HepG2 (cell line): Measurements from ENCODE around the gene PDE8B. TPM values are rescaled to one million over a fixed set of nuclear protein-coding genes. Genes with fewer than 3 reads are reported as not detected.

Experiments used
- ATAC-seq: fragments of 200-7000 bp; cut with Tn5 transposase; 3 replicates; pipeline ENCODE4 v1.9.1; 2020; ENCODE audit warnings: mild to moderate bottlenecking, moderate library complexity
- BruUV-seq: library from RNA; stranded (reverse); fragments of 400-500 nt; replicated peaks from 2 replicates; lab custom pipeline; 2021; lab: Mats Ljungman, UMichigan
- CTCF ChIA-PET: fragments of 300-600 bp; formaldehyde crosslinking; extraction: SDS; loops from one replicate; lab custom pipeline; 2021; ENCODE audit warnings: low total read pairs, inconsistent platforms, low intra/inter-chr PET ratio; lab: Yijun Ruan, JAX
- POLR2A ChIA-PET: fragments of 350-600 bp; sonication (Branson Sonifier 250); formaldehyde crosslinking; loops from one replicate; lab custom pipeline; 2020; ENCODE audit warnings: antibody characterized with exemption, inconsistent platforms; lab: Yijun Ruan, JAX
- DNase-seq: peaks from one replicate; pipeline ENCODE4 v3.0.0-alpha.2; 2015; ENCODE audit warnings: low spot score
- FAIRE-seq: peaks from 3 replicates; lab custom pipeline; 2011; peaks lifted over from hg19 to GRCh38; lab: Jason Lieb, UNC
- H2AFZ ChIP-seq: one replicate; pipeline ENCODE4 v1.6.1; 2011; ENCODE audit warnings: low read length, inconsistent platforms
- H3K27ac ChIP-seq: fragments of 300-600 bp; 3 replicates; pipeline ENCODE4 v1.8.0; 2011; ENCODE audit warnings: mixed run types, mild to moderate bottlenecking, mixed read lengths, low read length, inconsistent platforms; ENCODE audit not compliant: insufficient read depth; ENCODE audit errors: extremely low read length
- H3K27me3 ChIP-seq, 2 experiments: fragments of 200-600 bp in 1 of 2; 2 replicates in 1 of 2; 3 replicates in 1 of 2; pipeline versions ENCODE4 v1.6.0 to v1.8.0; 2011; ENCODE audit warnings: low read length in 2 of 2, mild to moderate bottlenecking in 2 of 2, moderate library complexity in 2 of 2, inconsistent platforms in 1 of 2; ENCODE audit not compliant: insufficient read depth in 2 of 2, control insufficient read depth in 1 of 2
- H3K36me3 ChIP-seq, 2 experiments: fragments of 200-600 bp in 1 of 2; replicated peaks in 1 of 2; 2 replicates in 1 of 2; 3 replicates in 1 of 2; pipeline versions ENCODE4 v1.5.1 to v1.8.0; 2011; ENCODE audit warnings: low read length in 2 of 2, inconsistent platforms in 1 of 2; ENCODE audit not compliant: insufficient read depth in 2 of 2, control insufficient read depth in 1 of 2
- H3K4me1 ChIP-seq: 2 replicates; pipeline ENCODE4 v1.5.1; 2012; ENCODE audit warnings: low read length, inconsistent platforms; ENCODE audit not compliant: insufficient read depth
- H3K4me2 ChIP-seq: 2 replicates; pipeline ENCODE4 v1.6.0; 2011; ENCODE audit warnings: low read depth, low read length, inconsistent platforms
- H3K4me3 ChIP-seq, 3 experiments: fragments of 200-600 bp in 1 of 3; sonication (generic), shearing (Covaris generic) in 1 of 3; replicated peaks in 1 of 3; 2 replicates each; pipeline ENCODE4 v1.5.1; 2011 to 2016; ENCODE audit warnings: low read length in 3 of 3, inconsistent platforms in 2 of 3, low read depth in 2 of 3, mild to moderate bottlenecking in 2 of 3, control low read depth in 1 of 3, mixed read lengths in 1 of 3; ENCODE audit not compliant: insufficient read depth in 1 of 3
- H3K79me2 ChIP-seq: one replicate; pipeline ENCODE4 v1.6.1; 2011; ENCODE audit warnings: low read length, inconsistent platforms; ENCODE audit not compliant: insufficient read depth
- H3K9ac ChIP-seq: 2 replicates; pipeline ENCODE4 v1.6.0; 2011; ENCODE audit warnings: mild to moderate bottlenecking, low read depth, low read length, inconsistent platforms; ENCODE audit not compliant: insufficient read depth
- H3K9me3 ChIP-seq: 2 replicates; pipeline ENCODE4 v1.5.1; 2012; ENCODE audit warnings: mild to moderate bottlenecking, low read length
- H4K20me1 ChIP-seq: 2 replicates; pipeline ENCODE4 v1.6.0; 2011; ENCODE audit warnings: inconsistent platforms, mild to moderate bottlenecking, low read length, moderate library complexity; ENCODE audit not compliant: insufficient read depth
- ARNTL ChIP-seq: sonication (generic); formaldehyde crosslinking; IDR thresholded peaks from 2 replicates; pipeline ENCODE4 v1.4.0; 2020; ENCODE audit warnings: mild to moderate bottlenecking, missing genetic modification reagents
- ATF5 ChIP-seq: sonication (generic); formaldehyde crosslinking; IDR thresholded peaks from 2 replicates; pipeline ENCODE4 v1.4.0; 2020; ENCODE audit warnings: mild to moderate bottlenecking, low read depth, missing genetic modification reagents
- CCDC6 ChIP-seq: sonication (generic); formaldehyde crosslinking; IDR thresholded peaks from 2 replicates; pipeline ENCODE4 v1.8.1; 2022; ENCODE audit warnings: mild to moderate bottlenecking, missing genetic modification reagents, moderate library complexity
- DBP ChIP-seq: sonication (generic); formaldehyde crosslinking; IDR thresholded peaks from 2 replicates; pipeline ENCODE4 v1.4.0; 2020; ENCODE audit warnings: missing genetic modification reagents; ENCODE audit errors: not compliant biosample characterization
- FOXA3 ChIP-seq: IDR thresholded peaks from 2 replicates; pipeline ENCODE4 v1.6.1; 2016; ENCODE audit warnings: missing genetic modification reagents, missing compliant biosample characterization
- IRX3 ChIP-seq: sonication (generic); formaldehyde crosslinking; IDR thresholded peaks from 2 replicates; pipeline ENCODE4 v1.8.1; 2023; ENCODE audit warnings: mild to moderate bottlenecking, low read depth, missing genetic modification reagents, borderline replicate concordance
- MIER3 ChIP-seq: IDR thresholded peaks from 2 replicates; pipeline ENCODE4 v1.6.1; 2016; ENCODE audit warnings: missing compliant biosample characterization, borderline replicate concordance
- NFIB ChIP-seq: sonication (generic); formaldehyde crosslinking; IDR thresholded peaks from 2 replicates; pipeline ENCODE4 v1.9.0; 2021; ENCODE audit warnings: missing genetic modification reagents, mild to moderate bottlenecking, borderline replicate concordance
- NFYB ChIP-seq: sonication (generic); formaldehyde crosslinking; IDR thresholded peaks from 2 replicates; pipeline ENCODE4 v1.4.0; 2020; ENCODE audit warnings: missing genetic modification reagents
- PTBP1 ChIP-seq: fragments of 200-400 bp; formaldehyde crosslinking; IDR thresholded peaks from 2 replicates; pipeline ENCODE4 v1.6.1; 2018; ENCODE audit warnings: low read length, low read depth; ENCODE audit not compliant: poor library complexity, severe bottlenecking
- SAP130 ChIP-seq: IDR thresholded peaks from 2 replicates; pipeline ENCODE4 v1.6.1; 2016; ENCODE audit warnings: low read depth
- SATB2 ChIP-seq: sonication (generic); formaldehyde crosslinking; IDR thresholded peaks from 2 replicates; pipeline ENCODE4 v1.5.0; 2020; ENCODE audit warnings: missing genetic modification reagents
- SIX1 ChIP-seq: sonication (generic); formaldehyde crosslinking; IDR thresholded peaks from 2 replicates; pipeline ENCODE4 v1.4.0; 2020; ENCODE audit warnings: missing genetic modification reagents, borderline replicate concordance
- ZFP91 ChIP-seq: sonication (generic); formaldehyde crosslinking; IDR thresholded peaks from 2 replicates; pipeline ENCODE4 v1.9.0; 2022; ENCODE audit warnings: missing genetic modification reagents, mild to moderate bottlenecking, borderline replicate concordance
- ZNF484 ChIP-seq: sonication (generic); formaldehyde crosslinking; IDR thresholded peaks from 2 replicates; pipeline ENCODE4 v1.5.1; 2020; ENCODE audit warnings: mild to moderate bottlenecking, low read depth, missing genetic modification reagents, borderline replicate concordance
- ZNF766 ChIP-seq: sonication (generic); formaldehyde crosslinking; IDR thresholded peaks from 2 replicates; pipeline ENCODE4 v1.5.0; 2020; ENCODE audit warnings: missing genetic modification reagents, borderline replicate concordance
- WGBS: methylation state at CpG from one replicate; pipeline ENCODE4 v1.1.6; 2017; ENCODE audit warnings: low lambda C conversion rate; 5-methylcytosine and 5-hydroxymethylcytosine counted together
- in situ Hi-C: cut with HindIII; loops from 2 replicates; pipeline ENCODE4 v1.10.0; 2017; ENCODE audit warnings: low pct_unique_long_range_greater_than_20kb; ENCODE audit not compliant: extremely low pct_ligation_motif_present
- intact Hi-C: fragments of 100-400 bp; cut with micrococcal nuclease; formaldehyde crosslinking; loops from one replicate; pipeline ENCODE4 v1.10.0; 2022; ENCODE audit not compliant: unreplicated experiment
- polyA plus RNA-seq, 8 experiments: library from polyadenylated mRNA; depleted of rRNA in 3 of 8; stranded (reverse) in 7 of 8; unstranded in 1 of 8; fragments of >200 nt; fragmentation: Illumina TruSeq in 4 of 8; extraction: Trizol in 4 of 8; gene quantifications; 2 replicates each; pipeline versions ENCODE4 v1.2.1 to v1.2.3, GENCODE V29; 2011 to 2016; ENCODE audit warnings: low read depth in 4 of 8, missing spikeins in 1 of 8, mixed read lengths in 1 of 8; ENCODE audit not compliant: insufficient read depth in 1 of 8
- total RNA-seq, 5 experiments: library from RNA; depleted of rRNA; stranded (reverse); fragments of >200 nt; fragmentation: Illumina TruSeq; extraction: Trizol; gene quantifications; 2 replicates each; pipeline ENCODE4 v1.2.3, GENCODE V29; 2016; ENCODE audit warnings: low read depth in 1 of 5

Gene PDE8B
- total and polyA plus RNA-seq, 2 of the 13 experiments (the other 11 are each of a cell fraction or from before 2014, with no cell fraction given), result 0.07 TPM; not detected in 1

- FAIRE-seq, result no peak
- BruUV-seq, result no TSS peak
- in situ Hi-C loops, result no loop called here
- ATAC-seq, result no peak
- H3K9ac ChIP-seq, result no peak overlapping the region
- no peaks in the 10 kb centered on the region for H3K79me2 ChIP-seq
- POLR2A ChIA-PET, result interaction anchor here (0.6 kb wide), 1 partner anchor 425 kb away, joined by 3 read pairs; no protein-coding TSS in a partner anchor
- H2AFZ ChIP-seq, result no peak overlapping the region
- no peak for TF ChIP-seq ZNF484 (CRISPR knock-in tag)
- no peak for TF ChIP-seq FOXA3 (CRISPR knock-in tag)
- no peak for TF ChIP-seq PTBP1
- no peak for TF ChIP-seq SAP130 (CRISPR knock-in tag)
- TF ChIP-seq ARNTL, result no peak
- TF ChIP-seq ATF5 (CRISPR knock-in tag), result no peak
- TF ChIP-seq ZFP91 (CRISPR knock-in tag), result no peak
- no peak for TF ChIP-seq NFYB (CRISPR knock-in tag)
- no peak for TF ChIP-seq DBP (CRISPR knock-in tag)
- no peak for TF ChIP-seq SIX1 (CRISPR knock-in tag)
- TF ChIP-seq ZNF766 (CRISPR knock-in tag), result no peak
- TF ChIP-seq MIER3 (CRISPR knock-in tag), result no peak
- no peak for TF ChIP-seq SATB2
- TF ChIP-seq CCDC6 (CRISPR knock-in tag), result no peak
- no peak for TF ChIP-seq IRX3
- TF ChIP-seq NFIB (CRISPR knock-in tag), result no peak
- TF ChIP-seq, all 625 proteins: peak for 0
- Histone ChIP-seq H3K27ac (no peak overlapping the region), H3K9me3 (no peaks in the 10 kb centered on the region), H3K36me3 (no peaks in the 10 kb centered on the region), H3K4me2 (no peak overlapping the region), H4K20me1 (no peaks in the 10 kb centered on the region), H3K4me1 (no peaks in the 10 kb centered on the region), H3K4me3 (no peak overlapping the region), H3K27me3 (peaks cover 0 to 1% of the 10 kb centered on the region in 2 experiments; a peak in 1 of 5 replicates)
- CTCF ChIA-PET, result no interaction called here
- no peak for DNase-seq
- 41% methylated on average over 5 of the region's 5 CpGs for WGBS
- intact Hi-C loops, result no loop called here
Observed at GRCh38 chr5:77319117-77319804, 108.8 kb downstream of the PDE8B start.
